Fibroblast of lung (primary cell): ENCODE results near the gene RBCK1. TPM values are rescaled to one million over a fixed set of nuclear protein-coding genes. Genes with fewer than 3 reads are reported as not detected.

Experiments used
- DNase-seq, 2 donors: peaks; one replicate each; pipeline versions ENCODE4 v3.0.0 to v3.0.0-alpha.2; 2010; ENCODE audit warnings: low read depth in 2 of 2
- H2AFZ ChIP-seq: 2 replicates; pipeline ENCODE4 v1.5.1; 2012; ENCODE audit warnings: low read length, control low read depth, inconsistent platforms
- H3K27ac ChIP-seq: 2 replicates; pipeline ENCODE4 v1.5.1; 2011; ENCODE audit warnings: low read length, control low read depth; ENCODE audit not compliant: insufficient read depth
- H3K27me3 ChIP-seq: 2 replicates; pipeline ENCODE4 v1.5.1; 2011; ENCODE audit warnings: mild to moderate bottlenecking, low read length; ENCODE audit not compliant: control insufficient read depth, insufficient read depth
- H3K36me3 ChIP-seq: 2 replicates; pipeline ENCODE4 v1.5.1; 2011; ENCODE audit warnings: low read length; ENCODE audit not compliant: control insufficient read depth, insufficient read depth
- H3K4me1 ChIP-seq: 2 replicates; pipeline ENCODE4 v1.5.1; 2011; ENCODE audit warnings: low read length; ENCODE audit not compliant: control insufficient read depth, insufficient read depth; ENCODE audit errors: extremely low read depth
- H3K4me2 ChIP-seq: 2 replicates; pipeline ENCODE4 v1.5.1; 2011; ENCODE audit warnings: low read length, control low read depth; ENCODE audit not compliant: insufficient read depth; ENCODE audit errors: extremely low read depth
- H3K4me3 ChIP-seq, 4 experiments: fragments of 200-600 bp in 1 of 4; sonication (generic) in 1 of 4; replicated peaks in 1 of 4; 2 replicates each; pipeline ENCODE4 v1.5.1; 2011 to 2016; ENCODE audit warnings: low read length in 4 of 4, low read depth in 3 of 4, mild to moderate bottlenecking in 3 of 4, control low read depth in 2 of 4, inconsistent platforms in 1 of 4, mixed read lengths in 1 of 4; ENCODE audit not compliant: insufficient read depth in 1 of 4; ENCODE audit errors: control extremely low read depth in 1 of 4
- H3K79me2 ChIP-seq: 2 replicates; pipeline ENCODE4 v1.5.1; 2012; ENCODE audit warnings: mild to moderate bottlenecking, low read length, inconsistent platforms; ENCODE audit not compliant: control insufficient read depth, insufficient read depth
- H3K9ac ChIP-seq: 2 replicates; pipeline ENCODE4 v1.5.1; 2011; ENCODE audit warnings: mild to moderate bottlenecking, low read length, control low read depth; ENCODE audit not compliant: insufficient read depth
- H3K9me3 ChIP-seq: 2 replicates; pipeline ENCODE4 v1.5.1; 2012; ENCODE audit warnings: low read depth, low read length; ENCODE audit not compliant: control insufficient read depth, insufficient read depth
- H4K20me1 ChIP-seq: 2 replicates; pipeline ENCODE4 v1.5.1; 2011; ENCODE audit warnings: low read length; ENCODE audit not compliant: control insufficient read depth, insufficient read depth; ENCODE audit errors: extremely low read depth
- CTCF ChIP-seq, 2 donors: IDR thresholded peaks in 1 of 2; conservative IDR thresholded peaks in 1 of 2; 1 replicate in 1 of 2; 2 replicates in 1 of 2; pipeline ENCODE4 v1.5.1; 2011 to 2012; ENCODE audit warnings: low read length in 2 of 2, control low read depth in 1 of 2, inconsistent platforms in 1 of 2, low read depth in 1 of 2, mild to moderate bottlenecking in 1 of 2
- EZH2 ChIP-seq: IDR thresholded peaks from 2 replicates; pipeline ENCODE4 v1.5.1; 2012; ENCODE audit warnings: low read length, control low read depth, mild to moderate bottlenecking; ENCODE audit errors: missing control alignments
- polyA plus RNA-seq, 2 donors: library from polyadenylated mRNA; depleted of rRNA in 1 of 2; stranded (reverse) in 1 of 2; unstranded in 1 of 2; fragments of >200 nt; gene quantifications; 2 replicates each; pipeline ENCODE4 v1.2.1, GENCODE V29; 2011 to 2012; ENCODE audit warnings: missing spikeins in 1 of 2
- total RNA-seq: library from RNA; depleted of rRNA; stranded (reverse); fragments of >200 nt; gene quantifications from 2 replicates; pipeline ENCODE4 v1.2.1, GENCODE V29; 2014

RBCK1 gene
- total and polyA plus RNA-seq, 2 donors (not counting 1 experiment from before 2014, with no cell fraction given): 35.2 to 89.0 TPM

- DNase-seq: peak; percentile 12 to 32
- Histone ChIP-seq H2AFZ (no peak overlapping the region), H3K4me2 (peak overlapping the region; percentile 85), H4K20me1 (peaks cover 2% of the 10 kb centered on the region), H3K9me3 (no peaks in the 10 kb centered on the region), H3K4me1 (peaks cover 8% of the 10 kb centered on the region), H3K36me3 (no peaks in the 10 kb centered on the region), H3K4me3 (peak overlapping the region; percentile 60 to 93 (median 86)), H3K27ac (no peak overlapping the region), H3K79me2 (peaks cover 56% of the 10 kb centered on the region), H3K27me3 (no peaks in the 10 kb centered on the region), H3K9ac (no peak overlapping the region)
- TF ChIP-seq EZH2 (no peak), CTCF (conservative IDR thresholded peaks at IDR 0.05 in 1 of 2, IDR thresholded peaks at IDR 0.05 in 1 of 2; ENCODE audit: low read depth in 1 of 2, low read length in 2 of 2) (no peak)
Measured at GRCh38 chr20:460707-461106, 52.6 kb downstream of the RBCK1 start.

- peak overlapping the region; percentile 85 for H3K4me2 ChIP-seq
- H3K9ac ChIP-seq: peak overlapping the region; percentile 89
- DNase-seq: peak; percentile 40 to 60
- H3K27ac ChIP-seq: peak overlapping the region; percentile 87
- TF ChIP-seq CTCF (conservative IDR thresholded peaks at IDR 0.05 in 1 of 2, IDR thresholded peaks at IDR 0.05 in 1 of 2; ENCODE audit: low read depth in 1 of 2, low read length in 2 of 2) (no peak), EZH2 (no peak)
- peaks cover 2% of the 10 kb centered on the region for H4K20me1 ChIP-seq
- H2AFZ ChIP-seq: peak overlapping the region; percentile 52
- peaks cover 49% of the 10 kb centered on the region for H3K79me2 ChIP-seq
- peaks cover 8% of the 10 kb centered on the region for H3K4me1 ChIP-seq
- H3K4me3 ChIP-seq: peak overlapping the region; percentile 60 to 93 (median 86)
- H3K27me3 ChIP-seq: no peaks in the 10 kb centered on the region
- H3K9me3 ChIP-seq: no peaks in the 10 kb centered on the region
- no peaks in the 10 kb centered on the region for H3K36me3 ChIP-seq
Measured at GRCh38 chr20:461254-462198, 53.4 kb downstream of the RBCK1 start.

- Histone ChIP-seq H3K9ac (peak within 1 kb of the TSS; percentile 89), H3K9me3 (no peaks in the 10 kb centered on the region), H3K79me2 (peaks cover 46% of the 10 kb centered on the region), H3K36me3 (no peaks in the 10 kb centered on the region), H4K20me1 (peaks cover 2% of the 10 kb centered on the region), H3K27ac (peak within 1 kb of the TSS; percentile 87), H3K27me3 (no peaks in the 10 kb centered on the region), H3K4me3 (peak within 1 kb of the TSS; percentile 60 to 93 (median 86)), H3K4me2 (peak within 1 kb of the TSS; percentile 96), H3K4me1 (peaks cover 8% of the 10 kb centered on the region), H2AFZ (peak within 1 kb of the TSS; percentile 96)
- DNase-seq: peak; percentile 80 to 85
- TF ChIP-seq CTCF (conservative IDR thresholded peaks at IDR 0.05 in 1 of 2, IDR thresholded peaks at IDR 0.05 in 1 of 2; ENCODE audit: low read depth in 1 of 2, low read length in 2 of 2): peak in 1 of 2 donors; percentile 14
- no peak for TF ChIP-seq EZH2
Measured at GRCh38 chr20:462199-462991, 54.3 kb downstream of the RBCK1 start, which contains the start of gene TBC1D20. Gene TBC1D20 (minus strand): TSS chr20:462533. CDS start chr20:462405, 128 bp downstream.
